NCI-H345 treated with DMSO at 0.1 percent for 48 hours (cell line): ENCODE data around the gene MAP4K5.
"Not testable (repeated sequence)": the region's sequence is repeated elsewhere in the genome, so short reads cannot be mapped to it uniquely, and the experiment has no call there.

ENCODE experiments used
- DNase-seq: peaks from one replicate; lab custom pipeline; 2025; ENCODE audit not compliant: unreplicated experiment; lab: John Stamatoyannopoulos, UW

The MAP4K5 gene

DNA sequence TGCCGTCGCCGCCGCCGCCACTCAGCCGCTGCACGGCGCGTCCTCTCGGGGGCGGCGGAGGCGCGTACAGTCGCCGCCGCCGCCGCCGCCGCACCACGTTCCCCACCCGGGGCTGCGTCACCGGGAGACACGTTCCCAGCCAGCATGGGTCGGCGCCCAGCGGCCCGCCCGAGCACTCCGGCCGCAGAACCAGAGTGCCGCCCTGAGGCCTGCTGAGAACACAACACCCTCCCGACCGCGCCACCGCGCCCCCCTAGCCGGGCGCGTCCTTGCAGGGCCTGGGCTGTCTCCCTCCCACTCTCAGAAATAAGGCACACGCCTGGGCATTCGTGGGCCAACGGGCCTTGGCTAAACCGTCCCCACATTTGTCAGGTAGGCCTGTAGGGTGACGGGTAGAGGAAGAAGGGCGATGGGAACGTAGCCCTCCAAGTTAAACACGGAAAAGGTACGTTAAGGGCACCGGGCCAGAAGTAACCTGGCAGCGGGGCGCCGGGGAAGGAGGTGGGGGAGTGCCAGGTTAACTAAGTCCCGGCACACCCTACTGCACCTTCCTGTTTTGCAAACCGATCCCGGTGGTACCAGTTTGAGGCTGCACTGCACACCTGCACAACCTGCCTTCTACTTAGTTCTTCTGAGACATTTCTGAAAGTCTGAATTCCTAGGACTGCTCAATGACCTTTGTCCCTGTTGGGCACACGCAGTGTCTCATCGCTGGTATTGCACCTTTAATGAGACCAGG lies at the start of gene MAP4K5:
MAP4K5 (minus strand) TSS at position 68 of the 739 bp plus-strand sequence. CDS start 520 bp downstream, outside the sequence.
- DNase-seq: peak; percentile 73

DNA sequence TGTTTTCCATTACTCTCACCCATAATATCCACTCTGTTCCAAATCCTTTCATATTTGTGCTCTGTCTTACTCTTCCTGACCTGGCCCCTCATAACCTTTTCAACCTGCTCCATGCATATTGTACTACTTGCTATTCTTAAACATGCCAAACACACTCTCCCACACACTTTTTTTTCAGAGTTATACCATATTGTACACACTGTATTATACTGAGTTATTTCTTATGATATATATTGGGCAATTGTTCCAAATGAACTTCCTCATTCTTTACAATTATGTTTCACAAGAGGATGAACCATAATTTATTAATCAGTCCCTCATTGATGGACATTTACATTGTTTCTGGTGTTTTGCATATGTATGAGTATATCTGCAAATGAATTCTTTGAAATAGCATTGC lies 46.1 kb upstream of the MAP4K5 start:
- no peak for DNase-seq

GRCh38 chr14:50577982-50578381 lies 45.6 kb upstream of the MAP4K5 start:
- no peak for DNase-seq

- no peak for DNase-seq
These were observed 43.4 kb upstream of the MAP4K5 start for GRCh38 chr14:50575769-50576168.

DNA sequence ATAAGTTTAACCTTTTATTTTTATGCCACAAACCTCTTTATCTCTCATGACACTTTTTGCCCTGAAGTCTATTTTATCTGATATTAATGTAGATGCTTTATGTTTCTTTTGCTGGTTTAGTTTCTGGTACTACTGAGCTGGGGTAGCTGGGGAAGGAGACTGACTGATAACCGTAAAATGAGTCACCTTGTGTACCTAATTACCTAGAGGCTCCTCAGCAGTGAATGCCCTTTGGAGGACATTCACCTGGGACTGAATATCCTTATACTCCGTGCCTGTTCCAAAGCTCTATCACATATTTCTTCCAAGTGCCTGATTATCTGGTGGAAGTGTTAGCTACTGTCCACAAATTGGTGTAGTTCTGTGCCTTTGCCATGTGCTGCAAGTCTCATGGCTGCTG lies 41.5 kb upstream of the MAP4K5 start:
- no peak for DNase-seq

DNA sequence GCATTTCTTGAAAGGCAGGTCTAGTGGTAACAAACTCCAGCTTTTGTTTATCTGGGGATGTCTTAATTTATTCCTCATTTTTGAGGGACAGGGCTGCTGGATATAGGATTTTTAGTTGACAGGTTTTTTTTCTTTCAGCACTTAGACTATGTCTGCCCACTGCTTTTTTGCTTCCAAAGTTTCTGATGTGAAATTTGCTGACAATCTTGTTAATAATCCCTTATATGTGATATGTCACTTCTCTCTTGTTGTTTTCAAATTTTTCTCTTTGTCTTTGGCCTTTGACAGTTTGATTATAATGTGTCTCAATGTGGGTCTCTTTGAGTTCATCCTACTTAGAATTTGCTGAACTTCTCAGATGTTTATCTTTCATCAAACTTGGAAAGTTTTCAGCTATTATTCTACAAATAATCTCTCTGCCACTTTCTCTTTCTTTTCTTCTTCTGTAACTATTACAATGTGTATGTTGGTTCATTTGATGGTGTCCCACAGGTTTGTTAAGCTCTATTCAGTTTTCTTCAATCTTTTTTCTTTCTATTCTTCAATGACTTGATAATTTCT lies 37.4 kb upstream of the MAP4K5 start:
- no peak for DNase-seq

- DNase-seq: no peak
These were observed 30.5 kb upstream of the MAP4K5 start for GRCh38 chr14:50562841-50563240.

GRCh38 chr14:50560931-50561285 lies 28.5 kb upstream of the MAP4K5 start:
- DNase-seq: peak; percentile 58

- peak; percentile 64 for DNase-seq
These were observed 27.9 kb upstream of the MAP4K5 start, which contains the start of gene ATL1 for GRCh38 chr14:50559990-50560930. ATL1 (plus strand) TSS chr14:50560145; CDS start chr14:50560266, 121 bp downstream.

GRCh38 chr14:50552796-50553195 lies 20.4 kb upstream of the MAP4K5 start:
- DNase-seq: not testable (repeated sequence)

DNA sequence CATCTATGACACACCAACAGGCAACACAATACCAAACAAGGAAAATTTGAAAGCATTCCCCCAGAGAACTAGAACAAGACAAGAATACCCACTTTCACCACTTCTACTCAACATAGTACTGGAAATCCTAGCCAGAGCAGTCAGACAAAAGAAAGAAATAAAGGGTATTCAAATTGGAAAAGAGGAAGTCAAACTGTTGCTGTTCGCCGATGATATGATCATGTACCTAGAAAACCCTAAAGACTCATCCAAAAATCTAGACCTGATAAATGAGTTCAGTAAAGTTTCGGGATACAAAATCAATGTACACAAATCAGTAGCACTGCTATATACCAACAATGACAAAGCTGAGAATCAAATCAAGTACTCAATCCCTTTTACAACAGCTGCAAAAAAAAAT lies 19.5 kb upstream of the MAP4K5 start:
- no peak for DNase-seq

- DNase-seq: no peak
These were observed 17.9 kb upstream of the MAP4K5 start for GRCh38 chr14:50550294-50550693.

- no peak for DNase-seq
These were observed 13.2 kb upstream of the MAP4K5 start for GRCh38 chr14:50545618-50546017.

DNA sequence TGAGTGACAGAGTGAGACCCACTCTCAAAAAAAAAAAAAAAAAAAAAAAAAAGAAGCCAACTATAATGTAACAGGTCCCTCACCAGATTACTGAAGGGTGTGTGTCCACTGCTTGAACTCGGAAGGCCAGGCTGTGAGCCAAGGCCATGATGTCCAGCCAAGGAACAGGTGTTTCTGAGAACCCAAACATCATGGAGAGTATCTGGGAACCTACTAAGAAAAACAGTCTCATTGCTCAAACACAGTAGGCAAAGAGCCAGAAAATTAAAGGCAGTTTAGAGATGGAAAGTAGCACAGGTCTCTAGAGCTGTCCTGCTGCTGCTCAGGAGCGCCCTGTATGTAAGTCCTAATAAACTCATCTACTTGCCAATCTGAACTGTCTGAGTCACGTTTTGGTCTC lies 12.5 kb upstream of the MAP4K5 start:
- no peak for DNase-seq

- peak; percentile 89 for DNase-seq
These were observed 10.6 kb upstream of the MAP4K5 start for GRCh38 chr14:50542941-50543418.

GRCh38 chr14:50541159-50541567 lies 8.8 kb upstream of the MAP4K5 start:
- no peak for DNase-seq

DNA sequence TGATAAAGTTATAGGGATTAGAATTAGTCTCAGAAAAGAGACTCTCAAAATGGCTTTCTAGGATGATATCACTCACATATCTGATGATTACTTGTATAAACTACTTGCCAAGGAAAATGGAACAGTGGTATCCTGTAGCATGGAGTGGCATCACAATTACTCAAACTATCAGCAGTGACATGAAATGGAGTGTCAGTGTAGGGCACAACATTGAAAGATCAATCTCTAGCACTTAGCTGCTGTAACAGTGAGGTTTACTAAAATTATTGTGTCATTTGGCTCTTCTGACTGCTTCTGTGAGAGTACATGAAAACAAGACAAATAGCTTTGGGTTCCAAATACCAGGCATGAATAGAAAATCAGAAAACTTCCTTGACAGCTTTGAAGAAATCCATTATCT lies 6.7 kb upstream of the MAP4K5 start:
- DNase-seq: no peak

GRCh38 chr14:50538034-50538433 lies 5.7 kb upstream of the MAP4K5 start:
- DNase-seq: not testable (repeated sequence)

- DNase-seq: no peak
These were observed 2.6 kb upstream of the MAP4K5 start for GRCh38 chr14:50534997-50535396.

DNA sequence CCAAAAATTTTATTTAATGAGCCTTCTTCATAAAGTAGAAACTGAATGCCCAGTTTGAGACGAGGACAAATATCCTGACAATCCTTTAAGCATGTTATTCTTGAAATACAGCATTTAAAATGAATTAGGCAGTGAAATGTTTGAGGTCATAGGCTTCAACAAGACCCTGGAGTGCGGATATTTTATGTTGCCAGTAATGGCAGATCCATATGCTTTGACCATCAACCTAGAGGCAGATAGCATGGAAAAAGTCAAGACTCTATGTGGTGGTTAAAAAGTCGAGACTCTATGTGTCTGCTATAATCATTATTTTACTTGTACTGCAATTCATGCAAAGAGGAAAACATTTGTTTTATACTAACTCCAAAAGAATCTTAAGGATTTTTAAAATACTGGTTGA lies 2.0 kb upstream of the MAP4K5 start:
- no peak for DNase-seq

- no peak for DNase-seq
These were observed 1.4 kb upstream of the MAP4K5 start for GRCh38 chr14:50533806-50534205.
